ENCODE results near the gene PCK2. TPM values are rescaled to one million over a fixed set of nuclear protein-coding genes. Genes with fewer than 3 reads are reported as not detected.

PCK2 gene
- total and polyA plus RNA-seq, 2 donors (not counting 3 experiments of a cell fraction or from before 2014, with no cell fraction given): 23.5 to 24.5 TPM

DNA sequence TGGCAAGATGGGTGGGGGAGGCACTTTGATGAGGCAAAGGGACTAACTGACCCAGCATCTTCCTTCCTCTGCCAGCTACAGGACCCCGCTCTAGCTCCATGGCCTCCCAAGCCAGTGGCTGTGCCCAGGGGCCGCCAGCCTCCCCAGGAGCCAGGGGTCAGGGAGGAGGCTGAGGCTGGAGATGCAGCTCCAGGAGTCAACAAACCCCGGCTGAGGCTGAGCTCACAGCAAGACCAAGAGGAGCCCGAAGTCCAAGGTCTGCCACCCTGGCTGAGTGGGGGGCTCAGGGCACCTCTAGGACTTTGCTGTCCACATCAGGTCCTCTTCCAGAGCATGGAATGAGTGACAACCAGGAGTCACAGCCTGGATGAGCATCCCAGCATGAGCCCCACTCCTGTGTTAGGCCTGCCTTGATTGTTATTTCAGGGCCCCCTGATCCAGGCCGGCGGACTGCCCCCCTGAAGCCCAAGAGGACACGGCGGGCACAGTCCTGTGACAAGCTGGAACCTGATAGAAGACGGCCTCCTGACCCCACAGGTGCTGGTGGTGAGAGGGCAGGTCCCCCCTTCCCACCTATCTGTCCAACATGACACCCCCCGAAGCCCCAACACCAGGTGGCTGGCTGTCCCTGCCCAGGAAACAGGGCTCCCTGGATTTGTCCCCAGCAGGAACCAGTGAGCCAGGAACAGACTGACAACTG, 25.2 kb upstream of the PCK2 start:
- no peak overlapping the region for H3K9ac ChIP-seq (replicated peaks; ENCODE audit: extremely low read depth, insufficient read depth, low read length)
- no peaks in the 10 kb centered on the region for H4K20me1 ChIP-seq (replicated peaks; ENCODE audit: control insufficient read depth, extremely low read depth, insufficient read depth, low read length)
- no peaks in the 10 kb centered on the region for H3K4me1 ChIP-seq (ENCODE audit: control insufficient read depth, extremely low read depth, insufficient read depth, low read length)
- H3K4me3 ChIP-seq (replicated peaks in 1 of 3; ENCODE audit: insufficient read depth in 1 of 3, low read depth in 1 of 3, low read length in 3 of 3): no peak overlapping the region
- no peaks in the 10 kb centered on the region for H3K9me1 ChIP-seq (replicated peaks; ENCODE audit: control insufficient read depth, extremely low read depth, insufficient read depth, low read length)
- no peaks in the 10 kb centered on the region for H3K79me2 ChIP-seq (ENCODE audit: control insufficient read depth, insufficient read depth, low read length)
- dilution Hi-C loops (cut with MboI; ENCODE audit: extremely low pct_ligation_motif_present, low sequenced_read_pairs) (no loop called here), intact Hi-C loops (cut with micrococcal nuclease) (no loop called here)
- no peak overlapping the region for H2AFZ ChIP-seq (ENCODE audit: low read depth, low read length)
- no peak for FAIRE-seq
- DNase-seq (ENCODE audit: low read depth, low spot score): no peak
- peaks cover 0 to 1% of the 10 kb centered on the region in 2 experiments for H3K27me3 ChIP-seq (ENCODE audit: control insufficient read depth in 2 of 2, insufficient read depth in 2 of 2, low read length in 2 of 2)
- CTCF ChIA-PET: interaction anchor here (1.4 to 5.5 kb wide), 3 partner anchors 11 to 40 kb away, joined by 5 to 36 read pairs (median 14); no protein-coding TSS in a partner anchor
- H3K4me2 ChIP-seq (ENCODE audit: insufficient read depth, low read length): no peak overlapping the region
- H3K27ac ChIP-seq (ENCODE audit: insufficient read depth, low read depth, low read length): no peak overlapping the region
- no TSS peak for BruUV-seq (replicated peaks)
- POLR2A ChIA-PET: interaction anchor here (0.6 kb wide), 1 partner anchor 657 kb away, joined by 3 read pairs; no protein-coding TSS in a partner anchor
- TF ChIP-seq JUN (IDR thresholded peaks at IDR 0.05; ENCODE audit: borderline replicate concordance, insufficient read depth, insufficient read length, low read depth): no peak
- TF ChIP-seq POLR2AphosphoS5 (IDR thresholded peaks at IDR 0.05; ENCODE audit: insufficient read depth, low read depth, low read length): no peak
- TF ChIP-seq POLR2A (IDR thresholded peaks at IDR 0.05; ENCODE audit: low read depth, low read length): no peak
- no peak for TF ChIP-seq EZH2 (IDR thresholded peaks at IDR 0.05; ENCODE audit: borderline replicate concordance, low read depth, low read length, severe bottlenecking)
- TF ChIP-seq, protein P1, sequence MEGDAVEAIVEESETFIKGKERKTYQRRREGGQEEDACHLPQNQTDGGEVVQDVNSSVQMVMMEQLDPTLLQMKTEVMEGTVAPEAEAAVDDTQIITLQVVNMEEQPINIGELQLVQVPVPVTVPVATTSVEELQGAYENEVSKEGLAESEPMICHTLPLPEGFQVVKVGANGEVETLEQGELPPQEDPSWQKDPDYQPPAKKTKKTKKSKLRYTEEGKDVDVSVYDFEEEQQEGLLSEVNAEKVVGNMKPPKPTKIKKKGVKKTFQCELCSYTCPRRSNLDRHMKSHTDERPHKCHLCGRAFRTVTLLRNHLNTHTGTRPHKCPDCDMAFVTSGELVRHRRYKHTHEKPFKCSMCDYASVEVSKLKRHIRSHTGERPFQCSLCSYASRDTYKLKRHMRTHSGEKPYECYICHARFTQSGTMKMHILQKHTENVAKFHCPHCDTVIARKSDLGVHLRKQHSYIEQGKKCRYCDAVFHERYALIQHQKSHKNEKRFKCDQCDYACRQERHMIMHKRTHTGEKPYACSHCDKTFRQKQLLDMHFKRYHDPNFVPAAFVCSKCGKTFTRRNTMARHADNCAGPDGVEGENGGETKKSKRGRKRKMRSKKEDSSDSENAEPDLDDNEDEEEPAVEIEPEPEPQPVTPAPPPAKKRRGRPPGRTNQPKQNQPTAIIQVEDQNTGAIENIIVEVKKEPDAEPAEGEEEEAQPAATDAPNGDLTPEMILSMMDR (IDR thresholded peaks at IDR 0.05; ENCODE audit: extremely low read depth in 1 of 2, insufficient read depth in 1 of 2, low read depth in 1 of 2, low read length in 2 of 2): no peak
- TF ChIP-seq MYC (IDR thresholded peaks at IDR 0.05; ENCODE audit: low read depth, low read length): no peak
- no peak for TF ChIP-seq GATA2 (IDR thresholded peaks at IDR 0.05; ENCODE audit: insufficient read depth, insufficient read length, low read depth, low read length)
- no peak for TF ChIP-seq FOS (IDR thresholded peaks at IDR 0.05; ENCODE audit: borderline replicate concordance, insufficient read depth, low read length)
- TF ChIP-seq, protein P2, sequence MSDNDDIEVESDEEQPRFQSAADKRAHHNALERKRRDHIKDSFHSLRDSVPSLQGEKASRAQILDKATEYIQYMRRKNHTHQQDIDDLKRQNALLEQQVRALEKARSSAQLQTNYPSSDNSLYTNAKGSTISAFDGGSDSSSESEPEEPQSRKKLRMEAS (IDR thresholded peaks at IDR 0.05; ENCODE audit: insufficient read depth, insufficient read length): no peak
- no peaks in the 10 kb centered on the region for H3K36me3 ChIP-seq (ENCODE audit: control insufficient read depth in 2 of 2, extremely low read depth in 1 of 2, insufficient read depth in 2 of 2, low read length in 2 of 2)
- no peaks in the 10 kb centered on the region for H3K9me3 ChIP-seq (replicated peaks; ENCODE audit: control insufficient read depth, insufficient read depth, low read length)
